Liver (tissue), 3 donors: Measurements from ENCODE around the gene C19orf33.

ENCODE experiments used
- ATF3 ChIP-seq: IDR thresholded peaks from 2 replicates; pipeline ENCODE4 v1.6.1; 2016; ENCODE audit warnings: antibody characterized with exemption
- CTCF ChIP-seq: fragments of 150-350 bp; IDR thresholded peaks from 2 replicates; pipeline ENCODE4 v1.5.1; 2017; ENCODE audit warnings: improper control_type of control experiment, low read depth, low read length; ENCODE audit not compliant: missing input control
- FOXA1 ChIP-seq: IDR thresholded peaks from 2 replicates; pipeline ENCODE4 v1.6.1; 2016; ENCODE audit warnings: antibody characterized with exemption
- GABPA ChIP-seq, 2 donors: IDR thresholded peaks in 1 of 2; conservative IDR thresholded peaks in 1 of 2; 2 replicates each; pipeline ENCODE4 v1.6.1; 2016; ENCODE audit warnings: antibody characterized with exemption in 2 of 2, mild to moderate bottlenecking in 1 of 2, moderate library complexity in 1 of 2
- JUND ChIP-seq, 2 donors: IDR thresholded peaks; 2 replicates each; pipeline ENCODE4 v1.6.1; 2016; ENCODE audit warnings: antibody characterized with exemption in 2 of 2
- MAX ChIP-seq: IDR thresholded peaks from 2 replicates; pipeline ENCODE4 v1.6.1; 2016; ENCODE audit warnings: antibody characterized with exemption
- RAD21 ChIP-seq, 2 donors: IDR thresholded peaks; 2 replicates each; pipeline ENCODE4 v1.6.1; 2016; ENCODE audit warnings: antibody characterized with exemption in 2 of 2, mild to moderate bottlenecking in 2 of 2
- REST ChIP-seq: IDR thresholded peaks from 2 replicates; pipeline ENCODE4 v1.6.1; 2016; ENCODE audit warnings: antibody characterized with exemption, mild to moderate bottlenecking
- RXRA ChIP-seq, 2 donors: IDR thresholded peaks; 2 replicates each; pipeline ENCODE4 v1.6.1; 2017 to 2018; ENCODE audit warnings: antibody characterized with exemption in 2 of 2, mild to moderate bottlenecking in 1 of 2
- SP1 ChIP-seq: IDR thresholded peaks from 2 replicates; pipeline ENCODE4 v1.6.1; 2018; ENCODE audit warnings: antibody characterized with exemption, mild to moderate bottlenecking
- TAF1 ChIP-seq: conservative IDR thresholded peaks from 2 replicates; pipeline ENCODE4 v1.6.1; 2016; ENCODE audit warnings: antibody characterized with exemption, mild to moderate bottlenecking
- ZBTB33 ChIP-seq: IDR thresholded peaks from 2 replicates; pipeline ENCODE4 v1.6.1; 2016; ENCODE audit warnings: antibody characterized with exemption
- donor health status: healthy.
- donor health status: healthy.

- TF ChIP-seq CTCF, result no peak
- no peak for TF ChIP-seq MAX
- TF ChIP-seq REST, result no peak
- no peak for TF ChIP-seq ZBTB33
- no peak for TF ChIP-seq GABPA (IDR thresholded peaks at IDR 0.05 in 1 of 2, conservative IDR thresholded peaks at IDR 0.05 in 1 of 2)
- TF ChIP-seq JUND (IDR thresholded peaks at IDR 0.05), result no peak
- no peak for TF ChIP-seq SP1
- TF ChIP-seq ATF3, result no peak
- TF ChIP-seq TAF1, result no peak
- TF ChIP-seq RXRA (IDR thresholded peaks at IDR 0.05), result no peak
- TF ChIP-seq FOXA1, result no peak
- TF ChIP-seq RAD21 (IDR thresholded peaks at IDR 0.05), result no peak
Observed at GRCh38 chr19:38318660-38319059, 14.6 kb downstream of the C19orf33 start.
